HCT116 (cell line): ENCODE results near the gene LTBR.

Source experiments
- EZH2 ChIP-seq: fragments of 200-600 bp; sonication (generic); IDR thresholded peaks from 2 replicates; pipeline ENCODE4 v1.6.1; 2017; ENCODE audit warnings: antibody characterized with exemption, mixed run types
- JUND ChIP-seq: IDR thresholded peaks from 2 replicates; pipeline ENCODE4 v1.6.1; 2012
- POLR2AphosphoS5 ChIP-seq: IDR thresholded peaks from 2 replicates; pipeline ENCODE4 v1.6.1; 2011; ENCODE audit warnings: mild to moderate bottlenecking, low read depth, low read length, moderate library complexity
- REST ChIP-seq: IDR thresholded peaks from 2 replicates; pipeline ENCODE4 v1.6.1; 2012; ENCODE audit warnings: low read depth
- TCF7L2 ChIP-seq: IDR thresholded peaks from 2 replicates; pipeline ENCODE4 v1.7.0; 2011; ENCODE audit warnings: borderline replicate concordance, inconsistent platforms; ENCODE audit not compliant: insufficient read depth, insufficient read length; ENCODE audit errors: extremely low read depth
- ZFX ChIP-seq: fragments of 450-650 bp; IDR thresholded peaks from 2 replicates; pipeline ENCODE4 v1.6.1; 2017
- TF ChIP-seq, protein P1 (sequence below), 3 experiments: fragments of 200-600 bp in 1 of 3; sonication (generic) in 1 of 3; IDR thresholded peaks in 2 of 3; conservative IDR thresholded peaks in 1 of 3; 2 replicates each; pipeline ENCODE4 v1.5.1; 2012 to 2017; ENCODE audit warnings: low read depth in 2 of 3, low read length in 2 of 3, antibody characterized with exemption in 1 of 3, borderline replicate concordance in 1 of 3, control low read depth in 1 of 3, mild to moderate bottlenecking in 1 of 3, mixed read lengths in 1 of 3, mixed run types in 1 of 3, moderate library complexity in 1 of 3; ENCODE audit not compliant: insufficient read depth in 1 of 3
- TF ChIP-seq, protein P2 (sequence below): IDR thresholded peaks from 2 replicates; pipeline ENCODE4 v1.6.1; 2012
- TF ChIP-seq, protein P3 (sequence below): IDR thresholded peaks from 2 replicates; pipeline ENCODE4 v1.6.1; 2012
- TF ChIP-seq, protein P4 (sequence below): IDR thresholded peaks from 2 replicates; pipeline ENCODE4 v1.6.1; 2011; ENCODE audit warnings: mild to moderate bottlenecking, low read length, moderate library complexity; ENCODE audit not compliant: insufficient replicate concordance; ENCODE audit errors: extremely low read depth

GRCh38 chr12:6368906-6369525 lies 14.9 kb upstream of the LTBR start:
- TF ChIP-seq, protein P1, sequence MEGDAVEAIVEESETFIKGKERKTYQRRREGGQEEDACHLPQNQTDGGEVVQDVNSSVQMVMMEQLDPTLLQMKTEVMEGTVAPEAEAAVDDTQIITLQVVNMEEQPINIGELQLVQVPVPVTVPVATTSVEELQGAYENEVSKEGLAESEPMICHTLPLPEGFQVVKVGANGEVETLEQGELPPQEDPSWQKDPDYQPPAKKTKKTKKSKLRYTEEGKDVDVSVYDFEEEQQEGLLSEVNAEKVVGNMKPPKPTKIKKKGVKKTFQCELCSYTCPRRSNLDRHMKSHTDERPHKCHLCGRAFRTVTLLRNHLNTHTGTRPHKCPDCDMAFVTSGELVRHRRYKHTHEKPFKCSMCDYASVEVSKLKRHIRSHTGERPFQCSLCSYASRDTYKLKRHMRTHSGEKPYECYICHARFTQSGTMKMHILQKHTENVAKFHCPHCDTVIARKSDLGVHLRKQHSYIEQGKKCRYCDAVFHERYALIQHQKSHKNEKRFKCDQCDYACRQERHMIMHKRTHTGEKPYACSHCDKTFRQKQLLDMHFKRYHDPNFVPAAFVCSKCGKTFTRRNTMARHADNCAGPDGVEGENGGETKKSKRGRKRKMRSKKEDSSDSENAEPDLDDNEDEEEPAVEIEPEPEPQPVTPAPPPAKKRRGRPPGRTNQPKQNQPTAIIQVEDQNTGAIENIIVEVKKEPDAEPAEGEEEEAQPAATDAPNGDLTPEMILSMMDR (IDR thresholded peaks at IDR 0.05 in 2 of 3, conservative IDR thresholded peaks at IDR 0.05 in 1 of 3; ENCODE audit: borderline replicate concordance in 1 of 3, insufficient read depth in 1 of 3, low read depth in 2 of 3, low read length in 2 of 3): no peak
- no peak for TF ChIP-seq POLR2AphosphoS5
- TF ChIP-seq EZH2: no peak
- no peak for TF ChIP-seq JUND
- TF ChIP-seq TCF7L2: peak; percentile 83
- TF ChIP-seq, protein P2, sequence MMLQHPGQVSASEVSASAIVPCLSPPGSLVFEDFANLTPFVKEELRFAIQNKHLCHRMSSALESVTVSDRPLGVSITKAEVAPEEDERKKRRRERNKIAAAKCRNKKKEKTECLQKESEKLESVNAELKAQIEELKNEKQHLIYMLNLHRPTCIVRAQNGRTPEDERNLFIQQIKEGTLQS: no peak
- no peak for TF ChIP-seq ZFX
- TF ChIP-seq, protein P3, sequence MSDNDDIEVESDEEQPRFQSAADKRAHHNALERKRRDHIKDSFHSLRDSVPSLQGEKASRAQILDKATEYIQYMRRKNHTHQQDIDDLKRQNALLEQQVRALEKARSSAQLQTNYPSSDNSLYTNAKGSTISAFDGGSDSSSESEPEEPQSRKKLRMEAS: no peak
- TF ChIP-seq REST: no peak
- TF ChIP-seq, protein P4, sequence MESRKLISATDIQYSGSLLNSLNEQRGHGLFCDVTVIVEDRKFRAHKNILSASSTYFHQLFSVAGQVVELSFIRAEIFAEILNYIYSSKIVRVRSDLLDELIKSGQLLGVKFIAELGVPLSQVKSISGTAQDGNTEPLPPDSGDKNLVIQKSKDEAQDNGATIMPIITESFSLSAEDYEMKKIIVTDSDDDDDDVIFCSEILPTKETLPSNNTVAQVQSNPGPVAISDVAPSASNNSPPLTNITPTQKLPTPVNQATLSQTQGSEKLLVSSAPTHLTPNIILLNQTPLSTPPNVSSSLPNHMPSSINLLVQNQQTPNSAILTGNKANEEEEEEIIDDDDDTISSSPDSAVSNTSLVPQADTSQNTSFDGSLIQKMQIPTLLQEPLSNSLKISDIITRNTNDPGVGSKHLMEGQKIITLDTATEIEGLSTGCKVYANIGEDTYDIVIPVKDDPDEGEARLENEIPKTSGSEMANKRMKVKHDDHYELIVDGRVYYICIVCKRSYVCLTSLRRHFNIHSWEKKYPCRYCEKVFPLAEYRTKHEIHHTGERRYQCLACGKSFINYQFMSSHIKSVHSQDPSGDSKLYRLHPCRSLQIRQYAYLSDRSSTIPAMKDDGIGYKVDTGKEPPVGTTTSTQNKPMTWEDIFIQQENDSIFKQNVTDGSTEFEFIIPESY: no peak
